Heart left ventricle (tissue), 13 donors: ENCODE data around the gene MEIS3.

Source experiments
- CTCF ChIP-seq, 12 donors: fragments of 200-600 bp; sonication (generic) in 4 of 12; IDR thresholded peaks; one replicate each; pipeline versions ENCODE4 v1.5.0 to v1.8.0; 2018 to 2022; ENCODE audit warnings: antibody characterized with exemption in 12 of 12, mild to moderate bottlenecking in 5 of 12
- POLR2A ChIP-seq, 2 donors: fragments of 450-650 bp; IDR thresholded peaks; one replicate each; pipeline ENCODE4 v1.6.1; 2017; ENCODE audit warnings: antibody characterized with exemption in 2 of 2, mild to moderate bottlenecking in 2 of 2, moderate library complexity in 2 of 2
- donor health status: ischemic (EF 13 %, LVEDD 7.1; RV severe dilation, severe dysfunction).
- donor health status: DM: no; HTN: yes; CAD: no.
- donor health status: DM: no; HTN: no; CAD: no.
- donor health status: ischemic (EF 25% LVEDD 6.9; RV normal size, moderate dysfunction).
- donor health status: ischemic (EF 25% LVEDD 5.7; RV mildly dilated, moderate dysfunction).
- donor health status: ischemic (EF 35%, LVEDD 5.7; RV mildly dilated, moderate dysfunction).
- donor health status: nonischemic (EF 11% LVEDD 7.7; RV severe dilation, severe dysfunction).
- donor health status: DM: yes; HTN: yes; CAD: no.
- donor health status: PGD.
- donor health status: ischemic (EF 29% LVEDD 5.4; RV normal size, mild dysfunction).
- donor health status: nonischemic (EF 23%, LVEDD 6.1; RV moderate dilation, normal function).

DNA sequence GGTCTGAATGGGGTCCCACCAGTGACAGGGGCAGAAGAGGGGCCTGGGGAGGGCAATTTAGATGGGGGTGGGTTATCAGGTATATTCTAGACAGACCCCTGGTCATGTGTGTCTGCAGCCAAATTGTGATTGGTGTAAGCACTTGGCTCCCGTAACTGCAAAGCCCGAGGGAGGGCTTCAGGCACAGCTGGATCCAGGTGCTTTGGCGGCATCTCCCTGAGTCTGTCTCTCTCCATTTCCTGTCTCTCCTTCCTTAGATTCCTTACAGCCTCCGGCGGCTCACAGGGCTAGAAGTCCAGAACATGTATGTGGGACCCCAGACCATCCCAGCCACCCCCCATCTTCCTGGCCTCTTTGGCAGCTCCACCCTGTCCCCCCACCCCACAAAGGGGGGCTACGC lies 38.8 kb downstream of the MEIS3 start:
- no peak for TF ChIP-seq CTCF (IDR thresholded peaks at IDR 0.05)
- TF ChIP-seq POLR2A (IDR thresholded peaks at IDR 0.05) = no peak
